ENCODE data around the gene MCU.

MCU gene

DNA sequence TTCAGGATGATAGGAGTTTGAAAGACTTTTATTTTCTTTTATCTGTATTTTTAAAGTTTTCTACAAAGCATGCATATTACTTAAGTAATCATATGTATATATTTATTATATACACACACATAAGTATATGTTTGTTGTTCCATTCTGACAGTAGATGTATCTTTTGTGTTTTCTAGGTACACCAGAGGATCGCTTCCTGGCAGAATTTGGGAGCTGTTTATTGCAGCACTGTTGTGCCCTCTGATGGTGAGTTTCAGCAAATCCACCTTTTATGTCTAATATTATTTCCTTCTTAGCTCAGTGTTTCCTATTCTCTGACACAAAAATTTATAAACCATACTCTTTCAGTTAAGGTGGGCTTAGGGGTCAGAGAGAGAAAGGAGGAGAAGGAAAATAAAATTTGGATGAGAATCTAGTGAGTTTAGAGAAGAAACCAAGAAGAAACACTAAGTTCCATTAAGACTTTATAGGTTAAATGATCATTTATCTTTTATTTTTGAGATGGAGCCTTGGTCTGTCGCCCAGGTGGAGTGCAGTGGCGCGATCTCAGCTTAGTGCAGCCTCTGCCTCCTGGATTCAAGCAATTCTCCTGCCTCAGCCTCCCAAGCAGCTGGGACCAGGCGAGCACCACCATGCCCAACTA is 142.4 kb downstream of the MCU start:
- TF ChIP-seq POLR2A (IDR thresholded peaks at IDR 0.05; ENCODE audit: low read depth, low read length) (no peak), POLR2AphosphoS5 (IDR thresholded peaks at IDR 0.05; ENCODE audit: low read depth, low read length) (no peak), TAF1 (IDR thresholded peaks at IDR 0.05; ENCODE audit: borderline replicate concordance, low read depth, low read length) (no peak)
- FAIRE-seq = no peak
- DNase-seq (ENCODE audit: insufficient read length) = no peak

DNA sequence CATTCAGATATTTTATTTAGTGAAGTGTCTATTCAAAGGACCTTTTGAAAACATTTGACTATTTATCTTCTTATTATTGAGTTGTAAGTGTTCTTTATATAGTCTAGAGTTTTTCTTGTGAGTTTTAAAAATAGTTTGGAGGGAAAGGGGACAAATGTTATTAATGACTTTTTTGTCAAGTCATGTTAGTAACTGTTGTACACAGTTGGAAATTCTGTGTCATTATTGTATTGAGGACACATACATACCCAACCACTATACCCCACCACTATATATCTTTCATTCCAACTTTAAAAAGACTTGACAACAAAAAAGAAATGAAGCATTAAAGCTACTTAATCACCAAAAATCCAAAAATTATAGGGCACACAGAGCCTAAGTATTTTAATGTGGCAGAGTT is 148.4 kb downstream of the MCU start:
- FAIRE-seq (no peak), DNase-seq (ENCODE audit: insufficient read length) (no peak)
- TF ChIP-seq POLR2AphosphoS5 (IDR thresholded peaks at IDR 0.05; ENCODE audit: low read depth, low read length) (no peak), POLR2A (IDR thresholded peaks at IDR 0.05; ENCODE audit: low read depth, low read length) (no peak), TAF1 (IDR thresholded peaks at IDR 0.05; ENCODE audit: borderline replicate concordance, low read depth, low read length) (no peak)

DNA sequence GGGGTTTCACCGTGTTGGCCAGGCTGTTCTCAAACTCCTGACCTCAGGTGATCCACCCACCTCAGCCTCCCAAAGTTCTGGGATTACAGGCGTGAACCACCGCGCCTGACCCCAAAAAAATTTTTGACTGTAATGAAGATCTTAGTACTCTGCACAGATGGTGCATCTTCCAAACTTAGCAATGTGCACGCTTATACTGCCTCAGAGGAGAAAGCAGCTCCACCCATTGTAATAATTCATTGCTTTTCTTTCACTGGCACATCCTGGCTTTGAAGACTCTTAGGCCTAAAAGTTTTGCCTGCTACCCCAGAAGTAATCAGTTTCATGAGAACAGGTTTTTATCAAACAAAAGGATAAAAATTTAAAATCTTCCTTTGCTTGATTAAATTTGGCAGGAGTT is 149.5 kb downstream of the MCU start:
- no peak for DNase-seq (ENCODE audit: insufficient read length)
- no peak for FAIRE-seq
- TF ChIP-seq POLR2A (IDR thresholded peaks at IDR 0.05; ENCODE audit: low read depth, low read length) (no peak), TAF1 (IDR thresholded peaks at IDR 0.05; ENCODE audit: borderline replicate concordance, low read depth, low read length) (no peak), POLR2AphosphoS5 (IDR thresholded peaks at IDR 0.05; ENCODE audit: low read depth, low read length) (no peak)

DNA sequence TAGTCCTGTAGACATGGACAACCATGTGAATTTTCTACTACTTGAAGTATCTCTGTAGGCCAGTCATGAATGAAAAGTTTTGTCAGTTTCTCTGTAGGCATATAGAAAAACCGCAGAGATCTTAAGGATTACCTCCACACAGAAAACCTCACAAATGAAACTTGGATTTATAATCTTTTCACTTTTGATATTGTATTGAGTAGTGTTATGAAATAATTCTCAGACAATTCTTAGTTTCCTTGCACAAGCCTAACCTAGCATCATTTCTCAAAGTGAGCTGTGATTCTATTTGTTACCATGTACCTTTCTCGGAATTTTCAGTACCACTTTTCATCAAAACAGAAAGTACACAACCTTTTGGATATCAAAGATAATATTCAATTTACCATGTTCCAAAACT is 150.2 kb downstream of the MCU start:
- no peak for DNase-seq (ENCODE audit: insufficient read length)
- no peak for FAIRE-seq
- TF ChIP-seq TAF1 (IDR thresholded peaks at IDR 0.05; ENCODE audit: borderline replicate concordance, low read depth, low read length) (no peak), POLR2AphosphoS5 (IDR thresholded peaks at IDR 0.05; ENCODE audit: low read depth, low read length) (no peak), POLR2A (IDR thresholded peaks at IDR 0.05; ENCODE audit: low read depth, low read length) (no peak)

DNA sequence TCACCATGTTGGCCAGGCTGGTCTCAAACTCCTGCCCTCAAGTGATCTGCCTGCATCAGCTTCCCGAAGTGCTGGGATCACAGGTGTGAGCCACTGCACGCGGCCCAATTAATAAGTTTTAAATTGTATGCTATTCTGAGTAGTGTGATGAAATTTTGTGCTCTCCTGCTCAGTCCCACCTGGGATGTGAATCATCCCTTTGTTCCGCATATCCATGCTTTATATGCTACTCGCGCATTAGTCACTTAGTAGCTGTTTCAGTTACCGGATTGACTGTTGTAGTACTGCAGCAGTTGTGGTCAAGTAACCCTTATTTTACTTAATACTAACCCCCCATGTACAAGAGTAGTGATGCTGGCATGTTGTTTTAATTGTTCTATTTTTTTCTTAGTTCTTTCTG is 154.3 kb downstream of the MCU start:
- FAIRE-seq = no peak
- DNase-seq (ENCODE audit: insufficient read length) = no peak

GRCh38 chr10:72847681-72848080 is 155.7 kb downstream of the MCU start:
- TF ChIP-seq POLR2AphosphoS5 (IDR thresholded peaks at IDR 0.05; ENCODE audit: low read depth, low read length) (no peak), POLR2A (IDR thresholded peaks at IDR 0.05; ENCODE audit: low read depth, low read length) (no peak), TAF1 (IDR thresholded peaks at IDR 0.05; ENCODE audit: borderline replicate concordance, low read depth, low read length) (no peak)
- FAIRE-seq (no peak), DNase-seq (ENCODE audit: insufficient read length) (no peak)

More for the DNA sequence above, 154.3 kb downstream of the MCU start:
- no peak for TF ChIP-seq POLR2AphosphoS5 (IDR thresholded peaks at IDR 0.05; ENCODE audit: low read depth, low read length)
- TF ChIP-seq POLR2A (IDR thresholded peaks at IDR 0.05; ENCODE audit: low read depth, low read length) = no peak
- no peak for TF ChIP-seq TAF1 (IDR thresholded peaks at IDR 0.05; ENCODE audit: borderline replicate concordance, low read depth, low read length)

DNA sequence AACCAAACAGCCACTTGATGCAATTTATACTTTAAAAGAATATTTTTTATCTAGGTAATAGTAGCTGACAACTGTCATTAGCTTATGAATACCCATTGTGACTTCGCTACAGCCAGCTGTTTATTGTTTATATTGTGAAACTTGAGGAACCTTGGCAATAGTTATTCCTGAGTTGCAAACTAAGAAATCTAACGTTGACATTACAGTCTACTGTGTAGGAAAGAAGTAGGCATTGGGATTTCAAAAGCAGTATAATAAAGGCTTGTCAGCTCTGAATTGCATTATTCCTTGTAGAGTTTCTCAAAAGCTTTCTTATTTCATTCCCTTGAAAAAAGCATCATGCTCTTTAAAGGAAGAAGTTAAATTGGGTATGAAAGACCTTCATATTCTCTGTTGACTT is 158.9 kb downstream of the MCU start:
- FAIRE-seq (no peak), DNase-seq (ENCODE audit: insufficient read length) (no peak)
- TF ChIP-seq POLR2AphosphoS5 (IDR thresholded peaks at IDR 0.05; ENCODE audit: low read depth, low read length) (no peak), TAF1 (IDR thresholded peaks at IDR 0.05; ENCODE audit: borderline replicate concordance, low read depth, low read length) (no peak), POLR2A (IDR thresholded peaks at IDR 0.05; ENCODE audit: low read depth, low read length) (no peak)

- no peak for TF ChIP-seq POLR2A (IDR thresholded peaks at IDR 0.05; ENCODE audit: low read depth, low read length)
- no peak for TF ChIP-seq TAF1 (IDR thresholded peaks at IDR 0.05; ENCODE audit: borderline replicate concordance, low read depth, low read length)
- TF ChIP-seq POLR2AphosphoS5 (IDR thresholded peaks at IDR 0.05; ENCODE audit: low read depth, low read length) = no peak
- FAIRE-seq (no peak), DNase-seq (ENCODE audit: insufficient read length) (no peak)
Measured at GRCh38 chr10:72851509-72851908, 159.6 kb downstream of the MCU start.

DNA sequence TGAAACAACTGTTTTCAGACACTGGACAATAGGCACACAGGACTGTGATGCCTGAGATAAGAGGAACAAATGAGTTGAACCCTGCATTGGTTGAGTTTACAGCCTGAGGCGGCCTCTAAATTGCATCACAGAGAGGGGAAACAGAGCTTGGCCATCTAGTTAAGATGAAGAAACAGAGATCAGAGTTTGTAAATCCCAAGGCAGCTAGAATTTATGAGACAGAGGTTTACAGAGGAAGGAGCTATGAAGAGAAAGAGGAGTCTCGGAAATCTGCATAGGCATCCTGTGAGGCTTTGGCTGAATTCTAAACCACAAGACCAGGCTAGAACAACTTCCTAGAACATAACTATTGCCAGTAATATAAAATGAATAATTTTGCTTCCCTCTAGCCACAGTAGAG is 160.6 kb downstream of the MCU start:
- FAIRE-seq (no peak), DNase-seq (ENCODE audit: insufficient read length) (no peak)
- TF ChIP-seq TAF1 (IDR thresholded peaks at IDR 0.05; ENCODE audit: borderline replicate concordance, low read depth, low read length) = no peak
- no peak for TF ChIP-seq POLR2AphosphoS5 (IDR thresholded peaks at IDR 0.05; ENCODE audit: low read depth, low read length)
- TF ChIP-seq POLR2A (IDR thresholded peaks at IDR 0.05; ENCODE audit: low read depth, low read length) = no peak

DNA sequence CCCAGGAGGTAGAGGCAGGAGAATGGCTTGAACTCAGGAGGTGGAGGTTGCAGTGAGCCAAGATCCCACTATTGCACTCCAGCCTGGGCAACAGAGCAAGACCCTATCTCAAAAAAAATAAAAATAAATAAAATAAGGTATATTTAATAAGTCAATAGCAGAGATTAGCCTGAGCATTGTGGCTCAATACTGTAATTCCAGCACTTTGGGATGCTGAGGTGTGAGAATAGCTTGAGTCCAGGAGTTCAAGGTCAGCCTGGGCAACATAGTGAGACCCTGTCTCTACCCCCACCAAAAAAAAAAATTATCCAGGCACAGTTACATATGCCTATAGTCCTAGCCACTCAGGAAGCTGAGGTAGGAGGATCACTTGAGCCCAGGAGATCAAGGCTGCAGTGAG is 163.2 kb downstream of the MCU start:
- TF ChIP-seq POLR2AphosphoS5 (IDR thresholded peaks at IDR 0.05; ENCODE audit: low read depth, low read length) (no peak), POLR2A (IDR thresholded peaks at IDR 0.05; ENCODE audit: low read depth, low read length) (no peak), TAF1 (IDR thresholded peaks at IDR 0.05; ENCODE audit: borderline replicate concordance, low read depth, low read length) (no peak)
- DNase-seq (ENCODE audit: insufficient read length) (no peak), FAIRE-seq (no peak)

DNA sequence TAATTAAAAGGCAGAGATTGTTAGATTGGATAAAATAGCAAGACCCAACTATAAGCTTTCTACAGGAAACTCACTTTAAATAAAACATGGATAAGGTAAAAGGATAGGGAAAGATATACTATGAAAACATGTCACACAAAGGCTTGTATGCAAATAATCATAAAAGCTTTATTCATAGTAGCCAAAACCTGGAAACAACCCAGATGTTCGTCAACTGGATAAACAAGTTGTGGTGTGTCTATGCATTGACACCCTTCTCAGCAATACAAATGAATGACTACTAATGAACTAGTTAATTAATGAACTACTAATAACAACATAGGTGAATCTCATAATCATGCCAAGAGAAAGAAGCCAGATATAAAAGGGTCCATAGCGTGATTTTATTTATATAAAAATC is 163.8 kb downstream of the MCU start:
- FAIRE-seq (no peak), DNase-seq (ENCODE audit: insufficient read length) (no peak)
- TF ChIP-seq TAF1 (IDR thresholded peaks at IDR 0.05; ENCODE audit: borderline replicate concordance, low read depth, low read length) = no peak

GRCh38 chr10:72858067-72858466 is 166.1 kb downstream of the MCU start:
- FAIRE-seq = no peak
- TF ChIP-seq TAF1 (IDR thresholded peaks at IDR 0.05; ENCODE audit: borderline replicate concordance, low read depth, low read length) (no peak), POLR2A (IDR thresholded peaks at IDR 0.05; ENCODE audit: low read depth, low read length) (no peak), POLR2AphosphoS5 (IDR thresholded peaks at IDR 0.05; ENCODE audit: low read depth, low read length) (no peak)
- DNase-seq (ENCODE audit: insufficient read length) = no peak

GRCh38 chr10:72862957-72863356 is 171.0 kb downstream of the MCU start:
- DNase-seq (ENCODE audit: insufficient read length) (no peak), FAIRE-seq (no peak)
- TF ChIP-seq POLR2A (IDR thresholded peaks at IDR 0.05; ENCODE audit: low read depth, low read length) (no peak), POLR2AphosphoS5 (IDR thresholded peaks at IDR 0.05; ENCODE audit: low read depth, low read length) (no peak)

All from GM12892 (cell line).